B cell (primary cell): ENCODE measurements around the gene TIAM2.

Experiments used
- CTCF ChIP-seq: fragments of 200-600 bp; IDR thresholded peaks from one replicate; pipeline ENCODE4 v1.8.0; 2022; ENCODE audit warnings: antibody characterized with exemption, mild to moderate bottlenecking
- EZH2 ChIP-seq: IDR thresholded peaks from 2 replicates; pipeline ENCODE4 v1.6.1; 2012; ENCODE audit warnings: borderline replicate concordance, low read depth, mild to moderate bottlenecking, moderate library complexity, low read length; ENCODE audit not compliant: insufficient read depth, poor library complexity, severe bottlenecking

- TF ChIP-seq CTCF, result no peak
- TF ChIP-seq EZH2, result no peak
Measured at GRCh38 chr6:154954347-154954746, 40.8 kb upstream of the TIAM2 start.
